Esophagus squamous epithelium (tissue), 5 donors: ENCODE measurements around the gene FOXQ1. TPM values are rescaled to one million over a fixed set of nuclear protein-coding genes. Genes with fewer than 3 reads are reported as not detected.
"Not testable (repeated sequence)": the region's sequence is repeated elsewhere in the genome, so short reads cannot be mapped to it uniquely, and the experiment has no call there.

Source experiments
- DNase-seq: peaks from one replicate; lab custom pipeline; 2025; lab: John Stamatoyannopoulos, UW
- H3K27ac ChIP-seq, 4 donors: fragments of 200-600 bp; sonication (generic); one replicate each; pipeline ENCODE4 v1.5.1; 2016 to 2019; ENCODE audit warnings: mild to moderate bottlenecking in 1 of 4
- H3K27me3 ChIP-seq, 4 donors: fragments of 200-600 bp; sonication (generic); 1 replicate in 3 of 4; 2 replicates in 1 of 4; pipeline versions ENCODE4 v1.5.1 to v1.6.0; 2017 to 2021; ENCODE audit warnings: antibody characterized with exemption in 1 of 4
- H3K36me3 ChIP-seq, 3 donors: fragments of 200-600 bp; sonication (generic); one replicate each; pipeline ENCODE4 v1.5.1; 2016 to 2019
- H3K4me1 ChIP-seq, 3 donors: fragments of 200-600 bp; sonication (generic); one replicate each; pipeline ENCODE4 v1.5.1; 2017 to 2019
- H3K4me3 ChIP-seq, 4 donors: fragments of 200-600 bp; sonication (generic); 1 replicate in 3 of 4; 2 replicates in 1 of 4; pipeline ENCODE4 v1.5.1; 2016 to 2019; ENCODE audit warnings: mild to moderate bottlenecking in 2 of 4, moderate library complexity in 1 of 4
- H3K9me3 ChIP-seq, 3 donors: fragments of 200-600 bp; sonication (generic); one replicate each; pipeline ENCODE4 v1.5.1; 2016 to 2019
- POLR2A ChIP-seq, 4 donors: fragments of 450-650 bp; IDR thresholded peaks; one replicate each; pipeline ENCODE4 v1.6.1; 2017; ENCODE audit warnings: antibody characterized with exemption in 4 of 4, mild to moderate bottlenecking in 4 of 4, moderate library complexity in 3 of 4
- WGBS, 2 donors: methylation state at CpG; one replicate each; pipeline ENCODE4 v1.1.5; 2018; 5-methylcytosine and 5-hydroxymethylcytosine counted together
- intact Hi-C: fragments of 100-400 bp; cut with DNase I; formaldehyde crosslinking; loops from one replicate; pipeline ENCODE4 v1.15.0; 2022
- total RNA-seq, 4 donors: library from RNA; depleted of rRNA; stranded (reverse); fragments of >200 nt; gene quantifications; one replicate each; pipeline ENCODE4 v1.1.0, GENCODE V29; 2016
- TF ChIP-seq, protein P1 (sequence below), 6 experiments: fragments of 450-650 bp in 4 of 6; fragments of 200-600 bp in 2 of 6; sonication (generic) in 2 of 6; IDR thresholded peaks; one replicate each; pipeline ENCODE4 v1.5.1; 2016 to 2019; ENCODE audit warnings: antibody characterized with exemption in 6 of 6, mild to moderate bottlenecking in 4 of 6, moderate library complexity in 4 of 6
- donor health status: DM: yes; HTN: yes; CAD: no.

Gene FOXQ1
- total RNA-seq, 4 donors from 2014 or later: 8.1 to 13.0 (median 10.7) TPM

DNA sequence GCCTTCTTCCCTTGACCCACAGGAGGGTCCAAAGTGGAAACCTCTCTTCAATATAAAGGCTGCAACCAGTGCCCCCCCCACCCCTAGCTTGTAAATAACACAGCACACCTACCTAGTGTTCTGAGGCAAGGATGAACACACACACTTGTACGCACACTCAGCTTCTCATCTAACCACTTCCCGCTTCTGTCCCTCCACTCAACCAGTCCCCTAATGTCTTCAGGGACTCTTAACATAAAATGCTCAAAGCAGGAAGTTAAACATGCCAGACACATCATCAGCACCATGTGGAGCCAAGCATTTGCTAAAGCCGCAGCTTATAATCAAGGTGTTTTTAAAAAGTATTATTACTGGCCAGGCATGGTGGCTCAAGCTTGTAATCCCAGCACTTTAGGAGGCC, 35.3 kb downstream of the FOXQ1 start:
- no peaks in the 10 kb centered on the region for H3K36me3 ChIP-seq
- intact Hi-C loops: loop anchor here (10.0 kb wide), 1 partner anchor 542 kb away; no protein-coding TSS in a partner anchor
- H3K27me3 ChIP-seq: peaks cover 0 to 39% (median 0%) of the 10 kb centered on the region in 4 donors
- H3K27ac ChIP-seq: peak overlapping the region in 1 of 4 donors; percentile 17
- H3K4me3 ChIP-seq: no peak overlapping the region
- DNase-seq: no peak
- peaks cover 0 to 14% (median 3%) of the 10 kb centered on the region in 3 donors for H3K4me1 ChIP-seq
- TF ChIP-seq POLR2A (IDR thresholded peaks at IDR 0.05): no peak
- TF ChIP-seq, protein P1, sequence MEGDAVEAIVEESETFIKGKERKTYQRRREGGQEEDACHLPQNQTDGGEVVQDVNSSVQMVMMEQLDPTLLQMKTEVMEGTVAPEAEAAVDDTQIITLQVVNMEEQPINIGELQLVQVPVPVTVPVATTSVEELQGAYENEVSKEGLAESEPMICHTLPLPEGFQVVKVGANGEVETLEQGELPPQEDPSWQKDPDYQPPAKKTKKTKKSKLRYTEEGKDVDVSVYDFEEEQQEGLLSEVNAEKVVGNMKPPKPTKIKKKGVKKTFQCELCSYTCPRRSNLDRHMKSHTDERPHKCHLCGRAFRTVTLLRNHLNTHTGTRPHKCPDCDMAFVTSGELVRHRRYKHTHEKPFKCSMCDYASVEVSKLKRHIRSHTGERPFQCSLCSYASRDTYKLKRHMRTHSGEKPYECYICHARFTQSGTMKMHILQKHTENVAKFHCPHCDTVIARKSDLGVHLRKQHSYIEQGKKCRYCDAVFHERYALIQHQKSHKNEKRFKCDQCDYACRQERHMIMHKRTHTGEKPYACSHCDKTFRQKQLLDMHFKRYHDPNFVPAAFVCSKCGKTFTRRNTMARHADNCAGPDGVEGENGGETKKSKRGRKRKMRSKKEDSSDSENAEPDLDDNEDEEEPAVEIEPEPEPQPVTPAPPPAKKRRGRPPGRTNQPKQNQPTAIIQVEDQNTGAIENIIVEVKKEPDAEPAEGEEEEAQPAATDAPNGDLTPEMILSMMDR (IDR thresholded peaks at IDR 0.05): no peak
- H3K9me3 ChIP-seq: peaks cover 0 to 13% (median 10%) of the 10 kb centered on the region in 3 donors
- 79 to 84% methylated on average over 3 of the region's 3 CpGs for WGBS, 2 donors

DNA sequence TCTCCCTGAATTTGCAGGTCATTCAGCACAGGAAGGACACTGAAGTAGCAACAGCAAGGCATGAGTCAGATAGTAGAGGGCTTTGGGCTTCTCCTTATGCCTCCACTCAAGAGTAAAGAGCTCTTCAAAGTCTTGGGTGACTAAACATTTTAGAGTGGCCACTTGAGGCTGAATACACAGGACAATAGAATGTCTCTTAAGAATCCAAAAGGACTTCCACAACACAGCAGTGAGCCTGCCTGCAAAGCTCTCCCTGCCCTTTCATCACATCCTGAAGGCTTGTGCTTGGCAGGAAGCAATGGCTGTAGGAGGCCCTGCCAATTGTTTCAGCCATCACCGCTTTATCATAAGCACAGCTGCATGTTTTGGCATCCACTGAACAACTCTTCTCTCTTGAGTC, 36.8 kb downstream of the FOXQ1 start:
- no peak for DNase-seq
- Histone ChIP-seq H3K4me3 (no peak overlapping the region), H3K27ac (peak overlapping the region in 1 of 4 donors; percentile 21)

DNA sequence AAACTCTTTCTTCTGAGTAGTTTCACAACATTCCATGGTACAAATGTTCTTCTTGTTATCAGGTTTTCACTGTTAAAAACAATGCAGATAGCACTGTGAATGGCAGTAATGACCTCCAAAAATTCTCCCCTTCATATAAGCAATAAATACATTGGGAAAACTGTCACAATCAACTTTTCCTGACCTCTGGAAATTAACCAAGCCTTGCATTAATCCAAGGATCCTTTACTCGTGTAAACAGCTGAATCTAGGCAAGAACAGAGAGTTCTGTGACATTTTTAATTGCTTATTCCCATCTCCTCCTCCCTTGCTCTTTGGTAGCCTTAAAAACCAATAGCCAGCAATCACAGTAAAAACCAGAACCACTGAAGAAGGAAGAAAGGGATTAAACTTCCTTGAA, 37.8 kb downstream of the FOXQ1 start:
- WGBS, 2 donors: 25 to 27% methylated on average over 1 of the region's 1 CpG
- TF ChIP-seq, protein P1 (IDR thresholded peaks at IDR 0.05): no peak
- TF ChIP-seq POLR2A (IDR thresholded peaks at IDR 0.05): no peak
- peak overlapping the region in 1 of 4 donors; percentile 25 for H3K27ac ChIP-seq
- H3K4me3 ChIP-seq: no peak overlapping the region
- DNase-seq: no peak
- peaks cover 0 to 14% (median 3%) of the 10 kb centered on the region in 3 donors for H3K4me1 ChIP-seq
- no peaks in the 10 kb centered on the region for H3K36me3 ChIP-seq
- intact Hi-C loops: loop anchor here (10.0 kb wide), 1 partner anchor 545 kb away; no protein-coding TSS in a partner anchor
- H3K27me3 ChIP-seq: peaks cover 0 to 33% (median 0%) of the 10 kb centered on the region in 4 donors
- H3K9me3 ChIP-seq: peaks cover 0 to 15% (median 10%) of the 10 kb centered on the region in 3 donors

More for the DNA sequence above, 36.8 kb downstream of the FOXQ1 start:
- WGBS, 2 donors: 24 to 29% methylated on average over 1 of the region's 1 CpG
- Histone ChIP-seq H3K27me3 (peaks cover 0 to 33% (median 0%) of the 10 kb centered on the region in 4 donors), H3K4me1 (peaks cover 0 to 14% (median 3%) of the 10 kb centered on the region in 3 donors), H3K36me3 (no peaks in the 10 kb centered on the region), H3K9me3 (peaks cover 0 to 15% (median 10%) of the 10 kb centered on the region in 3 donors)
- intact Hi-C loops: loop anchor here (10.0 kb wide), 1 partner anchor 544 kb away; no protein-coding TSS in a partner anchor
- no peak for TF ChIP-seq POLR2A (IDR thresholded peaks at IDR 0.05)
- TF ChIP-seq, protein P1 (IDR thresholded peaks at IDR 0.05): no peak

DNA sequence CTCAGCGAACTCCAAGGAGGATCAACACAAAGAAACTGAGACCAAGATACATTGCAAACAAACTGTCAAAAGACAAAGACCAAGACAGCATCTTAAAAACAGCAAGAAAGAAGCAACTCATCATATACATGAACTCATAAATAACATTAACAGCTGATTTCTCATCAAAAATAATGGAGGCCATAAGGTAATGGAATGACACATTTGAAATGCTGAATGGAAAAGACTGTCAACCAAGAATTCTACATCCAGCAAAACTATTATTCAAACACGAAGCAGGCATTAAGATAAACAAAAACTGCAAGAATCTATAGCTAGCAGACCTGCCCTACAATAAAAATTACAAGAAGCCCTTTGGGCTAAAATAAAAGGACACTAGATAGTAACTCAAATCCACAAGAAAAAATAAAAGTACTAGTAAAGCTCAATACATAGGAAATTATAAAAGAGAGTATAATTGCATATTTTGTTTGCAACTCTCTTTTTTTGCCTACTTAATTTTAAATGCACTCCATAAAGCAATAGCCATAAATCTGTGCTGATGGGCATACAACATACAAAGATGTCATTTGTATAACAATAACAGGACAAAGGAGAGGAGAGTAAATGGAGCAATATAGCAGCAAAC, 39.6 kb downstream of the FOXQ1 start:
- no peak overlapping the region for H3K27ac ChIP-seq
- H3K36me3 ChIP-seq: no peaks in the 10 kb centered on the region
- intact Hi-C loops: no loop called here
- H3K4me1 ChIP-seq: peaks cover 0 to 9% (median 3%) of the 10 kb centered on the region in 3 donors
- H3K27me3 ChIP-seq: peaks cover 0 to 22% (median 0%) of the 10 kb centered on the region in 4 donors
- DNase-seq: no peak
- H3K4me3 ChIP-seq: no peak overlapping the region
- TF ChIP-seq, protein P1 (IDR thresholded peaks at IDR 0.05): no peak
- no peak for TF ChIP-seq POLR2A (IDR thresholded peaks at IDR 0.05)
- peaks cover 0 to 15% (median 10%) of the 10 kb centered on the region in 3 donors for H3K9me3 ChIP-seq
- WGBS, 2 donors: 71 to 82% methylated on average over 2 of the region's 2 CpGs

DNA sequence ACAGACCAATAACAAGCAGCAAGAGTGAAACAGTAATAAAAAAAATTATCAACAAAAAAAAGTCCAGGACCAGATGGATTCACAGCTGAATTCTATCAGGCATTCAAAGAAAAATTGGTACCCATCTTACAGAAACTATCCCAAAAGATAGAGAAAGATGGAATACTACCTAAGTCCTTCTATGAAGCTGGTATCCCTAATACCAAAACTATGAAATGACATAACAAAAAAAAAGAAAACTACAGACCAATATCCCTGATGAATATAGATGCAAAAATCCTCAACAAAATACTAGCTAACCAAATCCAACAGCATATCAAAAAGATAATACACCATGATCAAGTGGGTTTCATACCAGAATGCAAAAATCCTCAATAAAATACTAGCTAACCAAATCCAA, 43.2 kb downstream of the FOXQ1 start:
- H3K4me3 ChIP-seq, H3K27ac ChIP-seq, DNase-seq, intact Hi-C loops, H3K36me3 ChIP-seq, H3K4me1 ChIP-seq: not testable (repeated sequence)
- Histone ChIP-seq H3K9me3 (peaks cover 0 to 15% (median 10%) of the 10 kb centered on the region in 3 donors), H3K27me3 (peaks cover 0 to 14% (median 0%) of the 10 kb centered on the region in 4 donors)

DNA sequence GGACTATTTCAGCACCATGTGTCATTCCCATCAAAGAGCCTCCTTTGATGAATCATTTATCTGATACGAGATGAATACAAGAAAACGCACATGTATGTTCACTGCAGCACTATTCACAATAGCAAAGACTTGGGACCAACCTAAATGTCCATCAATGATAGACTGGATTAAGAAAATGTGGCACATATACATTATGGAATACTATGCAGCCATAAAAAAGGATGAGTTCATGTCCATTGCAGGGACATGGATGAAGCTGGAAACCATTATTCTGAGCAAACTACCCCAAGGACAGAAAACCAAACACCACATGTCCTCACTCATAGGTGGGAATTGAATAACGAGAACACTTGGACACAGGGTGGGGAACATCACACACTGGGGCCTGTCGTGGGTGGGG, 49.8 kb downstream of the FOXQ1 start:
- intact Hi-C loops, H3K27ac ChIP-seq, H3K9me3 ChIP-seq, H3K4me3 ChIP-seq, DNase-seq, H3K36me3 ChIP-seq: not testable (repeated sequence)
- 83 to 87% methylated on average over 3 to 4 of the region's 4 CpGs for whole genome bisulfite sequencing, 2 donors
- Histone ChIP-seq H3K27me3 (peaks cover 0 to 34% (median 0%) of the 10 kb centered on the region in 4 donors), H3K4me1 (peaks cover 0 to 26% (median 5%) of the 10 kb centered on the region in 3 donors)
